PC-3 (cell line): ENCODE data around the gene NT5DC1. TPM values are rescaled to one million over a fixed set of nuclear protein-coding genes. Genes with fewer than 3 reads are reported as not detected.

Experiments
- ATAC-seq: fragments of 200-7000 bp; cut with Tn5 transposase; 2 replicates; pipeline ENCODE4 v1.9.1; 2020; ENCODE audit warnings: mild to moderate bottlenecking, moderate library complexity
- BruUV-seq: library from RNA; stranded (reverse); fragments of 400-500 nt; replicated peaks from 2 replicates; lab custom pipeline; 2021; lab: Mats Ljungman, UMichigan
- CTCF ChIA-PET: fragments of 300-600 bp; sonication (Branson Sonifier 250); formaldehyde crosslinking; loops from one replicate; lab custom pipeline; 2022; ENCODE audit warnings: antibody characterized with exemption; lab: Charles Lee
- POLR2A ChIA-PET: fragments of 300-600 bp; sonication (Branson Sonifier 250); formaldehyde crosslinking; loops from one replicate; lab custom pipeline; 2022; ENCODE audit warnings: antibody characterized with exemption; ENCODE audit not compliant: unreplicated experiment; lab: Charles Lee
- DNase-seq: peaks from one replicate; pipeline ENCODE4 v3.0.0-alpha.2; 2015
- H2AFZ ChIP-seq: fragments of 300-600 bp; sonication (generic); 2 replicates; pipeline ENCODE4 v1.6.0; 2016; ENCODE audit warnings: antibody characterized with exemption, low read length
- H3F3A ChIP-seq: fragments of 300-600 bp; sonication (generic); one replicate; pipeline ENCODE4 v1.6.0; 2017; ENCODE audit warnings: antibody characterized with exemption, low read length, control low read depth, mild to moderate bottlenecking; ENCODE audit not compliant: unreplicated experiment
- H3K27ac ChIP-seq: fragments of 300-600 bp; sonication (generic); 2 replicates; pipeline ENCODE4 v1.5.1; 2016; ENCODE audit warnings: mild to moderate bottlenecking, low read length
- H3K27me3 ChIP-seq: fragments of 300-600 bp; sonication (generic); 2 replicates; pipeline ENCODE4 v1.6.1; 2016; ENCODE audit warnings: low read length, mixed read lengths
- H3K36me3 ChIP-seq: fragments of 300-600 bp; sonication (generic); 2 replicates; pipeline ENCODE4 v1.6.1; 2016; ENCODE audit warnings: low read depth, mixed run types, low read length, mixed read lengths
- H3K4me1 ChIP-seq: fragments of 300-600 bp; sonication (generic); 2 replicates; pipeline ENCODE4 v1.5.1; 2016; ENCODE audit warnings: low read length; ENCODE audit not compliant: insufficient read depth
- H3K4me2 ChIP-seq: fragments of 300-600 bp; sonication (generic); 2 replicates; pipeline ENCODE4 v1.6.0; 2016; ENCODE audit warnings: low read length
- H3K4me3 ChIP-seq: fragments of 300-600 bp; sonication (generic); 2 replicates; pipeline ENCODE4 v1.5.1; 2016; ENCODE audit warnings: mild to moderate bottlenecking, low read length, mixed read lengths
- H3K79me2 ChIP-seq: fragments of 300-600 bp; sonication (generic); 2 replicates; pipeline ENCODE4 v1.6.1; 2017; ENCODE audit warnings: low read length, mixed read lengths
- H3K9ac ChIP-seq: fragments of 300-600 bp; sonication (generic); 2 replicates; pipeline ENCODE4 v1.6.0; 2016; ENCODE audit warnings: mild to moderate bottlenecking, low read length
- H3K9me2 ChIP-seq: fragments of 300-600 bp; sonication (generic); replicated peaks from 2 replicates; pipeline ENCODE4 v1.6.1; 2016; ENCODE audit warnings: mixed run types, low read length, mixed read lengths
- H3K9me3 ChIP-seq: fragments of 300-600 bp; sonication (generic); 2 replicates; pipeline ENCODE4 v1.6.1; 2016; ENCODE audit warnings: low read length, mixed read lengths
- H4K20me1 ChIP-seq: fragments of 300-600 bp; sonication (generic); 2 replicates; pipeline ENCODE4 v1.6.1; 2016; ENCODE audit warnings: low read length, mixed read lengths
- EZH2 ChIP-seq: fragments of 300-600 bp; sonication (generic); IDR thresholded peaks from one replicate; pipeline ENCODE4 v1.6.1; 2017; ENCODE audit warnings: antibody characterized with exemption, mild to moderate bottlenecking, low read length; ENCODE audit not compliant: unreplicated experiment
- EZH2phosphoT487 ChIP-seq: fragments of 300-600 bp; sonication (generic); IDR thresholded peaks from 2 replicates; pipeline ENCODE4 v1.6.1; 2018; ENCODE audit warnings: mild to moderate bottlenecking, antibody characterized with exemption, low read length, borderline replicate concordance
- intact Hi-C: fragments of 100-400 bp; cut with micrococcal nuclease; formaldehyde crosslinking; loops from 2 replicates; pipeline ENCODE4 v1.9.0; 2023
- total RNA-seq: library from RNA; depleted of rRNA; stranded (reverse); fragments of >200 nt; gene quantifications from 2 replicates; pipeline ENCODE4 v1.2.3, GENCODE V29; 2014
- TF ChIP-seq, protein P1 (sequence below): fragments of 300-600 bp; sonication (generic); conservative IDR thresholded peaks from 2 replicates; pipeline ENCODE4 v1.5.1; 2017; ENCODE audit warnings: antibody characterized with exemption, low read depth, mild to moderate bottlenecking, low read length

Gene NT5DC1
- total RNA-seq, 1 experiment from 2014 or later = 11.3 TPM

GRCh38 chr6:116192786-116193185, 92.1 kb downstream of the NT5DC1 start:
- no peak for ATAC-seq
- no TSS peak for BruUV-seq
- Histone ChIP-seq H3F3A (no peaks in the 10 kb centered on the region), H3K79me2 (no peaks in the 10 kb centered on the region), H3K4me1 (no peaks in the 10 kb centered on the region), H3K9me3 (no peaks in the 10 kb centered on the region), H3K9ac (no peak overlapping the region), H3K4me2 (no peak overlapping the region), H3K9me2 (no peaks in the 10 kb centered on the region), H2AFZ (no peak overlapping the region), H3K4me3 (no peak overlapping the region), H4K20me1 (no peaks in the 10 kb centered on the region), H3K27ac (no peak overlapping the region), H3K27me3 (no peaks in the 10 kb centered on the region), H3K36me3 (no peaks in the 10 kb centered on the region)
- intact Hi-C loops = no loop called here
- DNase-seq = no peak
- POLR2A ChIA-PET = no interaction called here
- CTCF ChIA-PET = no interaction called here
- TF ChIP-seq EZH2phosphoT487 (no peak), EZH2 (no peak)
- TF ChIP-seq, protein P1, sequence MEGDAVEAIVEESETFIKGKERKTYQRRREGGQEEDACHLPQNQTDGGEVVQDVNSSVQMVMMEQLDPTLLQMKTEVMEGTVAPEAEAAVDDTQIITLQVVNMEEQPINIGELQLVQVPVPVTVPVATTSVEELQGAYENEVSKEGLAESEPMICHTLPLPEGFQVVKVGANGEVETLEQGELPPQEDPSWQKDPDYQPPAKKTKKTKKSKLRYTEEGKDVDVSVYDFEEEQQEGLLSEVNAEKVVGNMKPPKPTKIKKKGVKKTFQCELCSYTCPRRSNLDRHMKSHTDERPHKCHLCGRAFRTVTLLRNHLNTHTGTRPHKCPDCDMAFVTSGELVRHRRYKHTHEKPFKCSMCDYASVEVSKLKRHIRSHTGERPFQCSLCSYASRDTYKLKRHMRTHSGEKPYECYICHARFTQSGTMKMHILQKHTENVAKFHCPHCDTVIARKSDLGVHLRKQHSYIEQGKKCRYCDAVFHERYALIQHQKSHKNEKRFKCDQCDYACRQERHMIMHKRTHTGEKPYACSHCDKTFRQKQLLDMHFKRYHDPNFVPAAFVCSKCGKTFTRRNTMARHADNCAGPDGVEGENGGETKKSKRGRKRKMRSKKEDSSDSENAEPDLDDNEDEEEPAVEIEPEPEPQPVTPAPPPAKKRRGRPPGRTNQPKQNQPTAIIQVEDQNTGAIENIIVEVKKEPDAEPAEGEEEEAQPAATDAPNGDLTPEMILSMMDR = no peak

GRCh38 chr6:116196841-116197240, 96.2 kb downstream of the NT5DC1 start:
- ChIA-PET CTCF (no interaction called here), POLR2A (no interaction called here)
- no peaks in the 10 kb centered on the region for H3K27me3 ChIP-seq
- H3K4me3 ChIP-seq = no peak overlapping the region
- no peaks in the 10 kb centered on the region for H4K20me1 ChIP-seq
- ATAC-seq (no peak), DNase-seq (no peak)
- intact Hi-C loops = no loop called here
- no peak overlapping the region for H3K4me2 ChIP-seq
- H3K79me2 ChIP-seq = no peaks in the 10 kb centered on the region
- H3K9me3 ChIP-seq = no peaks in the 10 kb centered on the region
- no TSS peak for BruUV-seq
- H3K36me3 ChIP-seq = no peaks in the 10 kb centered on the region
- H3K27ac ChIP-seq = no peak overlapping the region
- no peak overlapping the region for H3K9ac ChIP-seq
- no peaks in the 10 kb centered on the region for H3F3A ChIP-seq
- no peaks in the 10 kb centered on the region for H3K4me1 ChIP-seq
- TF ChIP-seq EZH2phosphoT487 = no peak
- TF ChIP-seq EZH2 = no peak
- TF ChIP-seq, protein P1 = no peak
- H2AFZ ChIP-seq = no peak overlapping the region
- no peaks in the 10 kb centered on the region for H3K9me2 ChIP-seq

DNA sequence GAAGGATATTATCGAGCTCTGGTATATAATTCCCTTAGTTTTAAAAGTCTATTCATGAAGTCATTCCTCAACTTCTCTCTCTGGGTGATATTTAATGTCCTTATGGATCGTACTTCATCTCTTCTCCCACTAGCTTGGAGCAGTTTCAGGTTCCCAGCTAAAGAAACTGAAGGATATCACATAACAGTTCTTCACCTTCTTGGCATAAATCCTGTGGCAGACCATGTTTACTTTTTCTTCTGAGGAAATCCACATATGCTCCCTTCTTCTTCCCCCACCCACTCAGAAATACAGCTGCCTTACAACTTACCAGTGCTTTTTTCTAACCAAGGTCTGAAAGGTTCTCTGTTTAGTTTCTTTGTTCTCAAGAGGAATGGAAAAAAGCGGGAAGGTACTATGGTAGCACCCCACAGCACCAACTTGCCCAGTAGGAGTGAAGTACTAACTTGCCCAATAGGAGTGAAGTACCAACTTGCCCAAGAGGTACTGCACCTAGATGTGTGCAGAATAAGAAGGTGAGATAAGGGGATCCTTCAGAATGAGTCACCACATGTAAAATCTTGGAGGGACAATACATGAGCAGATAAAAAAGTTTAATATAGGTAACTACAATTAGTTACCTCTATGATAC, 100.1 kb downstream of the NT5DC1 start:
- ChIA-PET POLR2A (no interaction called here), CTCF (no interaction called here)
- Histone ChIP-seq H3K79me2 (no peaks in the 10 kb centered on the region), H3K4me2 (no peak overlapping the region), H3K4me3 (no peak overlapping the region), H3K9me2 (no peaks in the 10 kb centered on the region), H3K4me1 (no peaks in the 10 kb centered on the region), H3K9me3 (no peaks in the 10 kb centered on the region), H3F3A (no peaks in the 10 kb centered on the region), H2AFZ (no peak overlapping the region), H3K36me3 (no peaks in the 10 kb centered on the region), H3K27me3 (no peaks in the 10 kb centered on the region), H4K20me1 (no peaks in the 10 kb centered on the region), H3K9ac (no peak overlapping the region), H3K27ac (no peak overlapping the region)
- DNase-seq (no peak), ATAC-seq (no peak)
- intact Hi-C loops = no loop called here
- TF ChIP-seq EZH2phosphoT487 = no peak
- TF ChIP-seq, protein P1 = no peak
- TF ChIP-seq EZH2 = no peak
- no TSS peak for BruUV-seq
